ENCODE data around the gene ANXA3.

ANXA3 gene

GRCh38 chr4:78654807-78655206, 103.2 kb downstream of the ANXA3 start:
- TF ChIP-seq CTCF (IDR thresholded peaks at IDR 0.05; ENCODE audit: unreplicated experiment in 3 of 3): no peak
- no peaks in the 10 kb centered on the region for H3K36me3 Mint-ChIP-seq (ENCODE audit: low read depth)
- peaks cover 34% of the 10 kb centered on the region for H3K4me1 Mint-ChIP-seq
- no peaks in the 10 kb centered on the region for H3K9me3 Mint-ChIP-seq
- no peaks in the 10 kb centered on the region for H3K27me3 Mint-ChIP-seq (ENCODE audit: low read depth)
- H3K4me3 Mint-ChIP-seq: no peak overlapping the region
- H3K27ac Mint-ChIP-seq: peak overlapping the region; percentile 3 to 58 (median 26)

DNA sequence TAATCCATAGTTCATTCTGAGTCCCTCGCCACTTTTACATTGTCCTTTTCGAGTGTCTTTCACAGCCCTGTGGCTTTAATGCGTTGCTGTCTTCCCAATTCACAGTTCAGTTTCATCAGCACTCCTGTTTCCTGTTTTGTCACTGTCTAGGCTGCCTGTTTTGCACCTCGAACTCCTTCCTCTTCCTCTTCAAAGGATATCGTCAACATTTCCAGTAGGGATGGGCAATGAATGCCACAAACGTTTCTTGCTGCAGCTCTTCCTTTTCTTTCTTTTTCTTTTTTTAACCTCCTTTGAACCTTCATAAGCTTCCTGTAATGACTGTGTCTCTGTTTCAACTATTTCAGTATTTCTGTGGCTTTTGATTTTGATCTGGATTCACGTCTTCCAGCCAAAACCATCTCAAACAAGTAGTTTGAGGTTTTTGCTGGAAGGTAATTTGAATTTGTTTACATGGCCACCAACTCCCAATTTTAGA, 105.4 kb downstream of the ANXA3 start:
- Mint-ChIP-seq H3K4me1 (peaks cover 40% of the 10 kb centered on the region), H3K4me3 (no peak overlapping the region), H3K36me3 (ENCODE audit: low read depth) (no peaks in the 10 kb centered on the region), H3K27ac (peak overlapping the region in 2 of 3 experiments; percentile 19 to 98), H3K27me3 (ENCODE audit: low read depth) (no peaks in the 10 kb centered on the region), H3K9me3 (no peaks in the 10 kb centered on the region)
- TF ChIP-seq CTCF (IDR thresholded peaks at IDR 0.05; ENCODE audit: unreplicated experiment in 3 of 3): no peak

GRCh38 chr4:78659264-78659663, 107.7 kb downstream of the ANXA3 start:
- no peak for TF ChIP-seq CTCF (IDR thresholded peaks at IDR 0.05; ENCODE audit: unreplicated experiment in 3 of 3)
- Mint-ChIP-seq H3K4me1 (peaks cover 41% of the 10 kb centered on the region), H3K36me3 (ENCODE audit: low read depth) (no peaks in the 10 kb centered on the region), H3K9me3 (no peaks in the 10 kb centered on the region), H3K27ac (peak overlapping the region; percentile 43 to 98 (median 94)), H3K4me3 (no peak overlapping the region), H3K27me3 (ENCODE audit: low read depth) (no peaks in the 10 kb centered on the region)

- Mint-ChIP-seq H3K27ac (peak overlapping the region in 2 of 3 experiments; percentile 94 to 98), H3K9me3 (no peaks in the 10 kb centered on the region), H3K4me1 (peaks cover 37% of the 10 kb centered on the region), H3K36me3 (ENCODE audit: low read depth) (no peaks in the 10 kb centered on the region), H3K27me3 (ENCODE audit: low read depth) (no peaks in the 10 kb centered on the region), H3K4me3 (no peak overlapping the region)
- TF ChIP-seq CTCF (IDR thresholded peaks at IDR 0.05; ENCODE audit: unreplicated experiment in 3 of 3): no peak
These were observed 108.1 kb downstream of the ANXA3 start for GRCh38 chr4:78659665-78660064.

Measured in nephron (organoid).